HepG2 (cell line): ENCODE data around the gene BARX2. TPM values are rescaled to one million over a fixed set of nuclear protein-coding genes. Genes with fewer than 3 reads are reported as not detected.

Experiments used
- ATAC-seq: fragments of 200-7000 bp; cut with Tn5 transposase; 3 replicates; pipeline ENCODE4 v1.9.1; 2020; ENCODE audit warnings: mild to moderate bottlenecking, moderate library complexity
- BruUV-seq: library from RNA; stranded (reverse); fragments of 400-500 nt; replicated peaks from 2 replicates; lab custom pipeline; 2021; lab: Mats Ljungman, UMichigan
- CTCF ChIA-PET: fragments of 300-600 bp; formaldehyde crosslinking; extraction: SDS; loops from one replicate; lab custom pipeline; 2021; ENCODE audit warnings: low total read pairs, inconsistent platforms, low intra/inter-chr PET ratio; lab: Yijun Ruan, JAX
- POLR2A ChIA-PET: fragments of 350-600 bp; sonication (Branson Sonifier 250); formaldehyde crosslinking; loops from one replicate; lab custom pipeline; 2020; ENCODE audit warnings: antibody characterized with exemption, inconsistent platforms; lab: Yijun Ruan, JAX
- DNase-seq: peaks from one replicate; pipeline ENCODE4 v3.0.0-alpha.2; 2015; ENCODE audit warnings: low spot score
- FAIRE-seq: peaks from 3 replicates; lab custom pipeline; 2011; peaks lifted over from hg19 to GRCh38; lab: Jason Lieb, UNC
- H2AFZ ChIP-seq: one replicate; pipeline ENCODE4 v1.6.1; 2011; ENCODE audit warnings: low read length, inconsistent platforms
- H3K27ac ChIP-seq: fragments of 300-600 bp; 3 replicates; pipeline ENCODE4 v1.8.0; 2011; ENCODE audit warnings: mixed run types, mild to moderate bottlenecking, mixed read lengths, low read length, inconsistent platforms; ENCODE audit not compliant: insufficient read depth; ENCODE audit errors: extremely low read length
- H3K27me3 ChIP-seq, 2 experiments: fragments of 200-600 bp in 1 of 2; 2 replicates in 1 of 2; 3 replicates in 1 of 2; pipeline versions ENCODE4 v1.6.0 to v1.8.0; 2011; ENCODE audit warnings: low read length in 2 of 2, mild to moderate bottlenecking in 2 of 2, moderate library complexity in 2 of 2, inconsistent platforms in 1 of 2; ENCODE audit not compliant: insufficient read depth in 2 of 2, control insufficient read depth in 1 of 2
- H3K36me3 ChIP-seq, 2 experiments: fragments of 200-600 bp in 1 of 2; replicated peaks in 1 of 2; 2 replicates in 1 of 2; 3 replicates in 1 of 2; pipeline versions ENCODE4 v1.5.1 to v1.8.0; 2011; ENCODE audit warnings: low read length in 2 of 2, inconsistent platforms in 1 of 2; ENCODE audit not compliant: insufficient read depth in 2 of 2, control insufficient read depth in 1 of 2
- H3K4me1 ChIP-seq: 2 replicates; pipeline ENCODE4 v1.5.1; 2012; ENCODE audit warnings: low read length, inconsistent platforms; ENCODE audit not compliant: insufficient read depth
- H3K4me2 ChIP-seq: 2 replicates; pipeline ENCODE4 v1.6.0; 2011; ENCODE audit warnings: low read depth, low read length, inconsistent platforms
- H3K4me3 ChIP-seq, 3 experiments: fragments of 200-600 bp in 1 of 3; sonication (generic), shearing (Covaris generic) in 1 of 3; replicated peaks in 1 of 3; 2 replicates each; pipeline ENCODE4 v1.5.1; 2011 to 2016; ENCODE audit warnings: low read length in 3 of 3, inconsistent platforms in 2 of 3, low read depth in 2 of 3, mild to moderate bottlenecking in 2 of 3, control low read depth in 1 of 3, mixed read lengths in 1 of 3; ENCODE audit not compliant: insufficient read depth in 1 of 3
- H3K79me2 ChIP-seq: one replicate; pipeline ENCODE4 v1.6.1; 2011; ENCODE audit warnings: low read length, inconsistent platforms; ENCODE audit not compliant: insufficient read depth
- H3K9ac ChIP-seq: 2 replicates; pipeline ENCODE4 v1.6.0; 2011; ENCODE audit warnings: mild to moderate bottlenecking, low read depth, low read length, inconsistent platforms; ENCODE audit not compliant: insufficient read depth
- H3K9me3 ChIP-seq: 2 replicates; pipeline ENCODE4 v1.5.1; 2012; ENCODE audit warnings: mild to moderate bottlenecking, low read length
- H4K20me1 ChIP-seq: 2 replicates; pipeline ENCODE4 v1.6.0; 2011; ENCODE audit warnings: inconsistent platforms, mild to moderate bottlenecking, low read length, moderate library complexity; ENCODE audit not compliant: insufficient read depth
- CREB3 ChIP-seq: sonication (generic); formaldehyde crosslinking; IDR thresholded peaks from 2 replicates; pipeline ENCODE4 v1.5.0; 2020; ENCODE audit warnings: missing genetic modification reagents
- FOXP4 ChIP-seq: sonication (generic); formaldehyde crosslinking; IDR thresholded peaks from 2 replicates; pipeline ENCODE4 v1.4.0; 2020; ENCODE audit warnings: missing genetic modification reagents
- HOXA5 ChIP-seq: sonication (generic); formaldehyde crosslinking; IDR thresholded peaks from 2 replicates; pipeline ENCODE4 v1.4.0; 2020; ENCODE audit warnings: missing genetic modification reagents
- KLF12 ChIP-seq: sonication (generic); formaldehyde crosslinking; IDR thresholded peaks from 2 replicates; pipeline ENCODE4 v1.4.0; 2020; ENCODE audit warnings: missing genetic modification reagents, borderline replicate concordance
- MAFK ChIP-seq, 2 experiments: IDR thresholded peaks in 1 of 2; conservative IDR thresholded peaks in 1 of 2; 2 replicates each; pipeline ENCODE4 v1.6.1; 2011; ENCODE audit warnings: improper control_type of control experiment in 2 of 2, low read length in 2 of 2
- NR2F2 ChIP-seq: IDR thresholded peaks from 2 replicates; pipeline ENCODE4 v1.6.1; 2012; ENCODE audit warnings: low read depth, inconsistent platforms, borderline replicate concordance
- RXRA ChIP-seq: sonication (generic); formaldehyde crosslinking; IDR thresholded peaks from 2 replicates; pipeline ENCODE4 v1.5.1; 2020; ENCODE audit warnings: missing genetic modification reagents
- SIX4 ChIP-seq: sonication (generic); formaldehyde crosslinking; IDR thresholded peaks from 2 replicates; pipeline ENCODE4 v1.4.0; 2020; ENCODE audit warnings: missing genetic modification reagents
- SKI ChIP-seq: fragments of 450-650 bp; IDR thresholded peaks from one replicate; pipeline ENCODE4 v1.6.1; 2018; ENCODE audit warnings: mild to moderate bottlenecking; ENCODE audit not compliant: partially characterized antibody
- ZFP1 ChIP-seq: IDR thresholded peaks from 2 replicates; pipeline ENCODE4 v1.6.1; 2016
- ZNF292 ChIP-seq: sonication (generic); formaldehyde crosslinking; IDR thresholded peaks from 2 replicates; pipeline ENCODE4 v1.8.1; 2022; ENCODE audit warnings: mild to moderate bottlenecking, low read depth, missing genetic modification reagents, borderline replicate concordance
- ZNF513 ChIP-seq: sonication (generic); formaldehyde crosslinking; conservative IDR thresholded peaks from 2 replicates; pipeline ENCODE4 v1.5.0; 2020; ENCODE audit warnings: missing genetic modification reagents
- WGBS: methylation state at CpG from one replicate; pipeline ENCODE4 v1.1.6; 2017; ENCODE audit warnings: low lambda C conversion rate; 5-methylcytosine and 5-hydroxymethylcytosine counted together
- in situ Hi-C: cut with HindIII; loops from 2 replicates; pipeline ENCODE4 v1.10.0; 2017; ENCODE audit warnings: low pct_unique_long_range_greater_than_20kb; ENCODE audit not compliant: extremely low pct_ligation_motif_present
- intact Hi-C: fragments of 100-400 bp; cut with micrococcal nuclease; formaldehyde crosslinking; loops from one replicate; pipeline ENCODE4 v1.10.0; 2022; ENCODE audit not compliant: unreplicated experiment
- polyA plus RNA-seq, 8 experiments: library from polyadenylated mRNA; depleted of rRNA in 3 of 8; stranded (reverse) in 7 of 8; unstranded in 1 of 8; fragments of >200 nt; fragmentation: Illumina TruSeq in 4 of 8; extraction: Trizol in 4 of 8; gene quantifications; 2 replicates each; pipeline versions ENCODE4 v1.2.1 to v1.2.3, GENCODE V29; 2011 to 2016; ENCODE audit warnings: low read depth in 4 of 8, missing spikeins in 1 of 8, mixed read lengths in 1 of 8; ENCODE audit not compliant: insufficient read depth in 1 of 8
- total RNA-seq, 5 experiments: library from RNA; depleted of rRNA; stranded (reverse); fragments of >200 nt; fragmentation: Illumina TruSeq; extraction: Trizol; gene quantifications; 2 replicates each; pipeline ENCODE4 v1.2.3, GENCODE V29; 2016; ENCODE audit warnings: low read depth in 1 of 5

The BARX2 gene
- total and polyA plus RNA-seq, 2 of the 13 experiments (the other 11 are each of a cell fraction or from before 2014, with no cell fraction given): not detected

GRCh38 chr11:129426776-129427175, 51.1 kb downstream of the BARX2 start:
- no peaks in the 10 kb centered on the region for H3K36me3 ChIP-seq
- no peaks in the 10 kb centered on the region for H3K79me2 ChIP-seq
- WGBS: 63% methylated on average over 3 of the region's 3 CpGs
- ChIA-PET POLR2A (no interaction called here), CTCF (no interaction called here)
- H4K20me1 ChIP-seq: no peaks in the 10 kb centered on the region
- ATAC-seq (no peak), FAIRE-seq (no peak), DNase-seq (no peak)
- no peak overlapping the region for H3K27ac ChIP-seq
- TF ChIP-seq ZNF513 (CRISPR knock-in tag): no peak
- TF ChIP-seq ZFP1: no peak
- TF ChIP-seq RXRA (CRISPR knock-in tag): no peak
- TF ChIP-seq KLF12: no peak
- no peak for TF ChIP-seq SIX4 (CRISPR knock-in tag)
- intact Hi-C loops: no loop called here
- H3K4me1 ChIP-seq: peaks cover 56% of the 10 kb centered on the region
- H3K9ac ChIP-seq: no peak overlapping the region
- H3K9me3 ChIP-seq: peaks cover 11% of the 10 kb centered on the region; the same call in 1 of the 2 replicates
- H3K4me3 ChIP-seq: no peak overlapping the region
- peak overlapping the region; percentile 40; the same call in 1 of the 2 replicates for H3K4me2 ChIP-seq
- H3K27me3 ChIP-seq: no peaks in the 10 kb centered on the region; a peak in 1 of 5 replicates
- no TSS peak for BruUV-seq
- no peak overlapping the region for H2AFZ ChIP-seq
- in situ Hi-C loops: no loop called here

- Histone ChIP-seq H3K9ac (no peak overlapping the region), H3K27ac (peak overlapping the region; percentile 7), H3K27me3 (no peaks in the 10 kb centered on the region; a peak in 1 of 5 replicates), H3K4me3 (no peak overlapping the region), H2AFZ (no peak overlapping the region), H4K20me1 (no peaks in the 10 kb centered on the region), H3K4me2 (peak overlapping the region; percentile 40), H3K4me1 (peaks cover 56% of the 10 kb centered on the region), H3K79me2 (no peaks in the 10 kb centered on the region), H3K36me3 (no peaks in the 10 kb centered on the region), H3K9me3 (peaks cover 11% of the 10 kb centered on the region; the same call in 1 of the 2 replicates)
- in situ Hi-C loops: no loop called here
- ATAC-seq (peak; percentile 87), FAIRE-seq (no peak), DNase-seq (peak; percentile 76)
- BruUV-seq: no TSS peak
- ChIA-PET POLR2A (no interaction called here), CTCF (no interaction called here)
- WGBS: 0% methylated on average over 3 of the region's 3 CpGs
- intact Hi-C loops: no loop called here
- TF ChIP-seq HOXA5 (CRISPR knock-in tag) (0 out of 2 replicates have a peak, but pooled peaks have one; percentile 36), FOXP4 (CRISPR knock-in tag) (peak; percentile 66), NR2F2 (peak; percentile 50; the same call in 1 of the 2 replicates), CREB3 (no peak), ZNF292 (CRISPR knock-in tag) (peak; percentile 37; the same call in 1 of the 2 replicates), MAFK (conservative IDR thresholded peaks at IDR 0.05 in 1 of 2, IDR thresholded peaks at IDR 0.05 in 1 of 2; ENCODE audit: low read length in 2 of 2) (no peak), SKI (no peak)
Observed at GRCh38 chr11:129427376-129427775, 51.7 kb downstream of the BARX2 start.
